ENCODE results near the gene TLR9.

DNA sequence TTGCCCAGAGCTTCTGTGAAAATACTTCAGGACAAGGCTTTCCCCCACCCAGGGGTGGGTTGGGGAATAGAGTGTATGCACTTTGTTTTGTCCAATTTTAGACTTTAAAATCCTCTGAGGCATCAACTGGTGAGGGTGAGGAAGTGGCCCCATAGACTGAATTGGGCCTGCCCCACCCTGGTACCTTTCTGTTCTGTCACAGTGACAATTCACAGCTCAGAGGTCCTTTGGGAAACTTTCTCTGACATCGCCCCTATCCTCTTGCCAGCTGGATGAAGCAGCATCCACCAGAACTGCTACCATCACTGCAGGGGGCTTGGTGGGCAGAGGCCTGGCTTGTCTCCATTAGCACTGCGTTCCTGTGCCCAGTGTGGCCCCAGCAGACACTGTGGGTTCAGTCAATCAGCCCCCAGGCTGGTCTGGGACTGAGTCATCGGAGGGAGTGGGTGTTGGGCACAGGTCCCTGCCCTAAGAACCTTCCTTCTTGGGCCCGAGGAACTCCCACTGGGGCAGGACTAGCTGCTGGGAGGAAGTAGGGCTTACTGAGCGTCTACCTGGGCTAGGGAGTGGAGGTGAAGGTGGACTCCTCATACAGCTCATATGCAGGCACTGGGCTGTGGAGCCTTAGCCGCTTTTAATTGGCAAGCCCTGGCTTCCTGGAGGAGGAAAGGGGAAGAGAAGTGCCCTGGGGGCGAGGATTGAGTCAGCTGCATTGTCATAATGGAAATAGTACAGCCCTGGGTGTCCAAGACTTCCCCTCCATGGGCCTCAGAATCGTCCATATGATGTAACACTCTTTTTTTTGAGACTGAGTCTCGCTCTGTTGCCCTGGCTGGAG lies 18.6 kb upstream of the TLR9 start:
- TF ChIP-seq CTCF (conservative IDR thresholded peaks at IDR 0.05 in 1 of 2, IDR thresholded peaks at IDR 0.05 in 1 of 2; ENCODE audit: extremely low read depth in 1 of 2, insufficient read depth in 1 of 2, low read depth in 1 of 2, low read length in 2 of 2) (no peak), EZH2 (IDR thresholded peaks at IDR 0.05; ENCODE audit: borderline replicate concordance, low read length) (no peak)

Measured in mammary epithelial cell (primary cell).